Mammary epithelial cell (primary cell): ENCODE results near the gene C1orf21.

ENCODE experiments used
- CTCF ChIP-seq, 2 donors: IDR thresholded peaks in 1 of 2; conservative IDR thresholded peaks in 1 of 2; 2 replicates each; pipeline ENCODE4 v1.5.1; 2011 to 2012; ENCODE audit warnings: inconsistent platforms in 2 of 2, low read length in 2 of 2, mild to moderate bottlenecking in 2 of 2, control low read depth in 1 of 2, low read depth in 1 of 2; ENCODE audit not compliant: insufficient read depth in 1 of 2; ENCODE audit errors: extremely low read depth in 1 of 2
- EZH2 ChIP-seq: IDR thresholded peaks from 2 replicates; pipeline ENCODE4 v1.6.1; 2012; ENCODE audit warnings: low read length, inconsistent platforms, borderline replicate concordance

DNA sequence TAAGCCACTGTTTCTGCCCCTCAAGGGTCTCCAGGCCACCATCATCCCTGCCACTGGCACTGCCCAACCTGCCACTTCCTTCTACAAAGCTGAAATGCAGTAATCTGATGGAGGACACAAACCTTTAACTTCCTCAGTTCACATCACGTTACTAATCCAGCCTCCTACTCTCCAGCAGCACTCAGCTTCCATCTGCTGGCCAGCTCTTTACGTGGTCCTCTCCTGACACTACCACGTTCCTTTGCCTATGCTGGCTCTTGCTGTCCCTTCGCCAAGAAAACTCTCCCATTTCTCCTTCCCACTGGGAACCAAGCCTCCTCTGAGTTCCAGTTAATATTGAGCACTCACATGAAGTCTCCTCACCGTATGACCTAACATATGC, 243.8 kb downstream of the C1orf21 start:
- TF ChIP-seq CTCF (conservative IDR thresholded peaks at IDR 0.05 in 1 of 2, IDR thresholded peaks at IDR 0.05 in 1 of 2; ENCODE audit: extremely low read depth in 1 of 2, insufficient read depth in 1 of 2, low read depth in 1 of 2, low read length in 2 of 2): no peak
- no peak for TF ChIP-seq EZH2
